GM23338 (cell line): ENCODE data around the gene THSD7A. TPM values are rescaled to one million over a fixed set of nuclear protein-coding genes. Genes with fewer than 3 reads are reported as not detected.

Source experiments
- ATAC-seq: fragments of 200-7000 bp; cut with Tn5 transposase; 3 replicates; pipeline ENCODE4 v1.9.1; 2020
- DNase-seq: peaks from one replicate; pipeline ENCODE4 v3.0.0-alpha.2; 2015; ENCODE audit warnings: low spot score
- H2AFZ ChIP-seq: fragments of 200-600 bp; sonication (generic); 2 replicates; pipeline ENCODE4 v1.8.0; 2016; ENCODE audit warnings: antibody characterized with exemption, mild to moderate bottlenecking, moderate library complexity
- H3F3A ChIP-seq: fragments of 200-600 bp; sonication (generic); replicated peaks from 2 replicates; pipeline ENCODE4 v1.8.0; 2017; ENCODE audit warnings: antibody characterized with exemption, mixed run types, low read depth
- H3K27ac ChIP-seq: fragments of 200-600 bp; sonication (generic); 2 replicates; pipeline ENCODE4 v1.6.1; 2016; ENCODE audit warnings: low read depth
- H3K27me3 ChIP-seq: fragments of 200-600 bp; sonication (generic); 2 replicates; pipeline ENCODE4 v1.8.0; 2016; ENCODE audit warnings: mild to moderate bottlenecking, mixed run types, moderate library complexity; ENCODE audit not compliant: insufficient read depth
- H3K36me3 ChIP-seq: fragments of 200-600 bp; sonication (generic); 2 replicates; pipeline ENCODE4 v1.8.0; 2016; ENCODE audit warnings: mild to moderate bottlenecking; ENCODE audit not compliant: insufficient read depth
- H3K4me1 ChIP-seq: fragments of 200-600 bp; sonication (generic); 2 replicates; pipeline ENCODE4 v1.8.0; 2016; ENCODE audit warnings: mild to moderate bottlenecking, moderate library complexity; ENCODE audit not compliant: insufficient read depth
- H3K4me2 ChIP-seq: fragments of 200-600 bp; sonication (generic); 2 replicates; pipeline ENCODE4 v1.7.1; 2017; ENCODE audit warnings: mixed run types
- H3K4me3 ChIP-seq: fragments of 200-600 bp; sonication (generic); 2 replicates; pipeline ENCODE4 v1.6.1; 2016; ENCODE audit warnings: mixed run types
- H3K79me2 ChIP-seq: fragments of 200-600 bp; sonication (generic); replicated peaks from 2 replicates; pipeline ENCODE4 v1.8.0; 2017; ENCODE audit warnings: mild to moderate bottlenecking; ENCODE audit not compliant: insufficient read depth
- H3K9me2 ChIP-seq: fragments of 200-600 bp; sonication (generic); 2 replicates; pipeline ENCODE4 v1.8.0; 2017; ENCODE audit not compliant: insufficient read depth
- H4K20me1 ChIP-seq: fragments of 200-600 bp; sonication (generic); replicated peaks from 2 replicates; pipeline ENCODE4 v1.8.0; 2017; ENCODE audit warnings: mild to moderate bottlenecking; ENCODE audit not compliant: insufficient read depth
- H3K27ac Mint-ChIP-seq: 2 replicates; pipeline ENCODE4 v1.8.0; 2020; ENCODE audit warnings: inconsistent platforms, mild to moderate bottlenecking, moderate library complexity, mixed read lengths
- H3K27me3 Mint-ChIP-seq: 3 replicates; pipeline ENCODE4 v1.8.0; 2022; ENCODE audit warnings: low read depth, mild to moderate bottlenecking, moderate library complexity, mixed read lengths, inconsistent platforms; ENCODE audit not compliant: insufficient read depth, poor library complexity
- H3K36me3 Mint-ChIP-seq: 3 replicates; pipeline ENCODE4 v1.8.0; 2021; ENCODE audit warnings: low read depth, mild to moderate bottlenecking, inconsistent platforms, moderate library complexity, mixed read lengths
- H3K4me1 Mint-ChIP-seq: 3 replicates; pipeline ENCODE4 v1.8.0; 2020; ENCODE audit warnings: mild to moderate bottlenecking, inconsistent platforms, mixed read lengths
- H3K4me3 Mint-ChIP-seq: 3 replicates; pipeline ENCODE4 v1.8.0; 2021; ENCODE audit warnings: moderate library complexity, mild to moderate bottlenecking, inconsistent platforms, mixed read lengths
- H3K9me3 Mint-ChIP-seq: 3 replicates; pipeline ENCODE4 v1.8.0; 2020; ENCODE audit warnings: moderate library complexity, mild to moderate bottlenecking, inconsistent platforms, mixed read lengths
- CREB1 ChIP-seq: fragments of 250-450 bp; sonication (Bioruptor Pico); IDR thresholded peaks from 2 replicates; pipeline ENCODE4 v1.5.0; 2020; ENCODE audit warnings: low read depth, mild to moderate bottlenecking, moderate library complexity
- CTCF ChIP-seq, 2 experiments: fragments of 200-600 bp in 1 of 2; sonication (generic) in 1 of 2; conservative IDR thresholded peaks; 2 replicates each; pipeline versions ENCODE4 v1.5.1 to v1.6.1; 2016 to 2017; ENCODE audit warnings: antibody characterized with exemption in 2 of 2, low read depth in 2 of 2, mild to moderate bottlenecking in 2 of 2, moderate library complexity in 1 of 2
- ETS1 ChIP-seq: IDR thresholded peaks from 2 replicates; pipeline ENCODE4 v1.6.1; 2016; ENCODE audit warnings: antibody characterized with exemption
- EZH2 ChIP-seq: fragments of 200-600 bp; sonication (generic); IDR thresholded peaks from one replicate; pipeline ENCODE4 v1.8.0; 2017; ENCODE audit warnings: antibody characterized with exemption, mild to moderate bottlenecking, low read depth; ENCODE audit not compliant: unreplicated experiment
- JUNB ChIP-seq: IDR thresholded peaks from one replicate; pipeline ENCODE4 v1.6.1; 2016; ENCODE audit warnings: antibody characterized with exemption; ENCODE audit not compliant: unreplicated experiment
- NANOG ChIP-seq: IDR thresholded peaks from 2 replicates; pipeline ENCODE4 v1.6.1; 2016; ENCODE audit warnings: antibody characterized with exemption, borderline replicate concordance
- POLR2AphosphoS5 ChIP-seq: IDR thresholded peaks from 2 replicates; pipeline ENCODE4 v1.6.1; 2016; ENCODE audit warnings: antibody characterized with exemption, low read depth
- REST ChIP-seq: IDR thresholded peaks from one replicate; pipeline ENCODE4 v1.6.1; 2018; ENCODE audit warnings: antibody characterized with exemption; ENCODE audit not compliant: unreplicated experiment
- STAT1 ChIP-seq: IDR thresholded peaks from one replicate; pipeline ENCODE4 v1.6.1; 2016; ENCODE audit warnings: antibody characterized with exemption; ENCODE audit not compliant: unreplicated experiment
- ZNF114 ChIP-seq: fragments of 250-450 bp; sonication (Bioruptor Pico); IDR thresholded peaks from 2 replicates; pipeline ENCODE4 v1.5.0; 2020; ENCODE audit warnings: mild to moderate bottlenecking, moderate library complexity
- ZNF331 ChIP-seq: fragments of 250-450 bp; sonication (Bioruptor Pico); IDR thresholded peaks from 2 replicates; pipeline ENCODE4 v1.5.0; 2020; ENCODE audit warnings: low read depth, mild to moderate bottlenecking, moderate library complexity
- polyA plus RNA-seq: library from polyadenylated mRNA; unstranded; fragments of >200 nt; fragmentation: Nextera tagmentation; extraction: Ambion mirVana; gene quantifications from 2 replicates; pipeline ENCODE4 v1.2.1, GENCODE V29; 2016
- total RNA-seq: library from RNA; depleted of rRNA; stranded (reverse); fragments of >200 nt; shearing (Covaris generic); gene quantifications from 2 replicates; pipeline ENCODE4 v1.2.3, GENCODE V29; 2014
- TF ChIP-seq, protein P1 (sequence below): fragments of 250-450 bp; sonication (Bioruptor Pico); IDR thresholded peaks from 2 replicates; pipeline ENCODE4 v1.5.0; 2020; ENCODE audit warnings: mild to moderate bottlenecking, moderate library complexity

THSD7A gene
- total and polyA plus RNA-seq, 2 experiments from 2014 or later: 1.3 to 2.1 TPM

- Mint-ChIP-seq H3K4me1 (peaks cover 5% of the 10 kb centered on the region; the same call in 2 of the 3 replicates), H3K4me3 (no peak overlapping the region), H3K27ac (no peak overlapping the region), H3K9me3 (no peaks in the 10 kb centered on the region), H3K27me3 (no peaks in the 10 kb centered on the region), H3K36me3 (no peaks in the 10 kb centered on the region)
- Histone ChIP-seq H3K4me1 (no peaks in the 10 kb centered on the region; the same call in 1 of the 2 replicates), H3K9me2 (no peaks in the 10 kb centered on the region), H3K79me2 (no peaks in the 10 kb centered on the region), H3K27ac (no peak overlapping the region), H4K20me1 (no peaks in the 10 kb centered on the region), H3K27me3 (no peaks in the 10 kb centered on the region), H3K4me3 (no peak overlapping the region), H3K4me2 (no peak overlapping the region), H2AFZ (no peak overlapping the region), H3K36me3 (no peaks in the 10 kb centered on the region), H3F3A (no peaks in the 10 kb centered on the region)
- DNase-seq (no peak), ATAC-seq (no peak)
- no peak for TF ChIP-seq REST
- TF ChIP-seq NANOG: no peak
- TF ChIP-seq ZNF114 (CRISPR knock-in tag): no peak
- TF ChIP-seq POLR2AphosphoS5: no peak
- TF ChIP-seq CREB1 (CRISPR knock-in tag): no peak
- TF ChIP-seq EZH2: no peak
- TF ChIP-seq JUNB: no peak
- TF ChIP-seq, protein P1, sequence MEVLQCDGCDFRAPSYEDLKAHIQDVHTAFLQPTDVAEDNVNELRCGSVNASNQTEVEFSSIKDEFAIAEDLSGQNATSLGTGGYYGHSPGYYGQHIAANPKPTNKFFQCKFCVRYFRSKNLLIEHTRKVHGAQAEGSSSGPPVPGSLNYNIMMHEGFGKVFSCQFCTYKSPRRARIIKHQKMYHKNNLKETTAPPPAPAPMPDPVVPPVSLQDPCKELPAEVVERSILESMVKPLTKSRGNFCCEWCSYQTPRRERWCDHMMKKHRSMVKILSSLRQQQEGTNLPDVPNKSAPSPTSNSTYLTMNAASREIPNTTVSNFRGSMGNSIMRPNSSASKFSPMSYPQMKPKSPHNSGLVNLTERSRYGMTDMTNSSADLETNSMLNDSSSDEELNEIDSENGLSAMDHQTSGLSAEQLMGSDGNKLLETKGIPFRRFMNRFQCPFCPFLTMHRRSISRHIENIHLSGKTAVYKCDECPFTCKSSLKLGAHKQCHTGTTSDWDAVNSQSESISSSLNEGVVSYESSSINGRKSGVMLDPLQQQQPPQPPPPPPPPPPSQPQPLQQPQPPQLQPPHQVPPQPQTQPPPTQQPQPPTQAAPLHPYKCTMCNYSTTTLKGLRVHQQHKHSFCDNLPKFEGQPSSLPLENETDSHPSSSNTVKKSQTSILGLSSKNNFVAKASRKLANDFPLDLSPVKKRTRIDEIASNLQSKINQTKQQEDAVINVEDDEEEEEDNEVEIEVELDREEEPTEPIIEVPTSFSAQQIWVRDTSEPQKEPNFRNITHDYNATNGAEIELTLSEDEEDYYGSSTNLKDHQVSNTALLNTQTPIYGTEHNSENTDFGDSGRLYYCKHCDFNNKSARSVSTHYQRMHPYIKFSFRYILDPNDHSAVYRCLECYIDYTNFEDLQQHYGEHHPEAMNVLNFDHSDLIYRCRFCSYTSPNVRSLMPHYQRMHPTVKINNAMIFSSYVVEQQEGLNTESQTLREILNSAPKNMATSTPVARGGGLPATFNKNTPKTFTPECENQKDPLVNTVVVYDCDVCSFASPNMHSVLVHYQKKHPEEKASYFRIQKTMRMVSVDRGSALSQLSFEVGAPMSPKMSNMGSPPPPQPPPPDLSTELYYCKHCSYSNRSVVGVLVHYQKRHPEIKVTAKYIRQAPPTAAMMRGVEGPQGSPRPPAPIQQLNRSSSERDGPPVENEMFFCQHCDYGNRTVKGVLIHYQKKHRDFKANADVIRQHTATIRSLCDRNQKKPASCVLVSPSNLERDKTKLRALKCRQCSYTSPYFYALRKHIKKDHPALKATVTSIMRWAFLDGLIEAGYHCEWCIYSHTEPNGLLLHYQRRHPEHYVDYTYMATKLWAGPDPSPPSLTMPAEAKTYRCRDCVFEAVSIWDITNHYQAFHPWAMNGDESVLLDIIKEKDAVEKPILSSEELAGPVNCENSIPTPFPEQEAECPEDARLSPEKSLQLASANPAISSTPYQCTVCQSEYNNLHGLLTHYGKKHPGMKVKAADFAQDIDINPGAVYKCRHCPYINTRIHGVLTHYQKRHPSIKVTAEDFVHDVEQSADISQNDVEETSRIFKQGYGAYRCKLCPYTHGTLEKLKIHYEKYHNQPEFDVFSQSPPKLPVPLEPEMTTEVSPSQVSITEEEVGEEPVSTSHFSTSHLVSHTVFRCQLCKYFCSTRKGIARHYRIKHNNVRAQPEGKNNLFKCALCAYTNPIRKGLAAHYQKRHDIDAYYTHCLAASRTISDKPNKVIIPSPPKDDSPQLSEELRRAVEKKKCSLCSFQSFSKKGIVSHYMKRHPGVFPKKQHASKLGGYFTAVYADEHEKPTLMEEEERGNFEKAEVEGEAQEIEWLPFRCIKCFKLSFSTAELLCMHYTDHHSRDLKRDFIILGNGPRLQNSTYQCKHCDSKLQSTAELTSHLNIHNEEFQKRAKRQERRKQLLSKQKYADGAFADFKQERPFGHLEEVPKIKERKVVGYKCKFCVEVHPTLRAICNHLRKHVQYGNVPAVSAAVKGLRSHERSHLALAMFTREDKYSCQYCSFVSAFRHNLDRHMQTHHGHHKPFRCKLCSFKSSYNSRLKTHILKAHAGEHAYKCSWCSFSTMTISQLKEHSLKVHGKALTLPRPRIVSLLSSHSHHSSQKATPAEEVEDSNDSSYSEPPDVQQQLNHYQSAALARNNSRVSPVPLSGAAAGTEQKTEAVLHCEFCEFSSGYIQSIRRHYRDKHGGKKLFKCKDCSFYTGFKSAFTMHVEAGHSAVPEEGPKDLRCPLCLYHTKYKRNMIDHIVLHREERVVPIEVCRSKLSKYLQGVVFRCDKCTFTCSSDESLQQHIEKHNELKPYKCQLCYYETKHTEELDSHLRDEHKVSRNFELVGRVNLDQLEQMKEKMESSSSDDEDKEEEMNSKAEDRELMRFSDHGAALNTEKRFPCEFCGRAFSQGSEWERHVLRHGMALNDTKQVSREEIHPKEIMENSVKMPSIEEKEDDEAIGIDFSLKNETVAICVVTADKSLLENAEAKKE: no peak
- TF ChIP-seq ZNF331 (CRISPR knock-in tag): no peak
- TF ChIP-seq STAT1: no peak
- TF ChIP-seq ETS1: no peak
- no peak for TF ChIP-seq CTCF (conservative IDR thresholded peaks at IDR 0.05; ENCODE audit: low read depth in 2 of 2)
These were observed 367.4 kb downstream of the THSD7A start for GRCh38 chr7:11464624-11465023.
